ENCODE results near the gene CLDN2. TPM values are rescaled to one million over a fixed set of nuclear protein-coding genes. Genes with fewer than 3 reads are reported as not detected.

CLDN2 gene
- total RNA-seq, 1 donor from 2014 or later: not detected

GRCh38 chrX:106889468-106889867 lies 30.7 kb upstream of the CLDN2 start:
- no peak overlapping the region for H3K27ac ChIP-seq
- no peaks in the 10 kb centered on the region for H3K36me3 ChIP-seq
- TF ChIP-seq EZH2phosphoT487 (IDR thresholded peaks at IDR 0.05): no peak
- H3K4me3 Mint-ChIP-seq: no peak overlapping the region
- H3K36me3 Mint-ChIP-seq: no peaks in the 10 kb centered on the region
- H3K9ac ChIP-seq: no peak overlapping the region
- H3K27me3 Mint-ChIP-seq (ENCODE audit: insufficient read depth, low read depth): peaks cover 5% of the 10 kb centered on the region
- DNase-seq (ENCODE audit: low spot score): no peak
- H3K4me1 ChIP-seq: no peaks in the 10 kb centered on the region
- no peaks in the 10 kb centered on the region for H3K9me3 Mint-ChIP-seq
- peaks cover 2% of the 10 kb centered on the region for H3K4me1 Mint-ChIP-seq
- H3F3A ChIP-seq (ENCODE audit: low read depth): no peaks in the 10 kb centered on the region
- no peak overlapping the region for H3K4me2 ChIP-seq
- no peaks in the 10 kb centered on the region for H4K20me1 ChIP-seq (ENCODE audit: low read depth)
- H3K27ac Mint-ChIP-seq: no peak overlapping the region
- no peaks in the 10 kb centered on the region for H3K27me3 ChIP-seq
- H3K4me3 ChIP-seq: no peak overlapping the region
- no peaks in the 10 kb centered on the region for H3K79me2 ChIP-seq (ENCODE audit: low read depth)
- H3K9me3 ChIP-seq (ENCODE audit: low read depth): no peaks in the 10 kb centered on the region
- no peak overlapping the region for H2AFZ ChIP-seq (replicated peaks)

GRCh38 chrX:106891762-106892460 lies 28.3 kb upstream of the CLDN2 start:
- no peaks in the 10 kb centered on the region for H3K36me3 ChIP-seq

DNA sequence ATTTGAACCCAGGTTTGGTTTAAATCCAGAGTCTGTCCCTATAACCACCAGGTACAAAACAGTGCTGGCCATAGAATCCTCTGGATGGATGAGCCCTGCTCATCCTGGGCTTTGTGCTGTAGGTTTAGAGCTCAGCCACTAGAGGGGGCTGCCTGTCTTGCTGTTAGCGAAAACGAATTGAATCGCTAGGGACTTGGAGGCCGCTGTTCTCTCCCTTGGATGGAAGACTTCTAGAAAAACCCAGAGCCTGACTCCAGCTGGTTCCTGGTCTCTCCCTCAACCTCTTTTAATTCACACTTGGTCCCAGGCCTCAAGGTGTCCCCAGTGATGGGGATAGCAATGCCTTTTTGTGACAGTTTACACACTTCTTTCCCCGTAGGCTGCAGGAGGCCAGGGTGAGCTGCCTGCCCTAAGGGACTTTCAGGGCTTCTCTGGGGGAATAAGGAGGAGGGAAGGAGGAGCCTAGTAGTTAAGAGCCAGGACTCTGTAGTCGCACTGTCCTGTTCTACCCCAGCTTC lies 25.8 kb upstream of the CLDN2 start:
- H3K27ac ChIP-seq: no peak overlapping the region
- TF ChIP-seq CTCF (IDR thresholded peaks at IDR 0.05) (peak; percentile 79), EZH2 (IDR thresholded peaks at IDR 0.05) (no peak)

More at GRCh38 chrX:106891762-106892460, 28.3 kb upstream of the CLDN2 start:
- no peak overlapping the region for H3K9ac ChIP-seq
- no peak overlapping the region for H3K4me2 ChIP-seq
- no peaks in the 10 kb centered on the region for H3K79me2 ChIP-seq (ENCODE audit: low read depth)
- H2AFZ ChIP-seq (replicated peaks): no peak overlapping the region
- H3K9me3 Mint-ChIP-seq: no peaks in the 10 kb centered on the region
- H3K4me3 Mint-ChIP-seq: no peak overlapping the region
- no peaks in the 10 kb centered on the region for H3K27me3 ChIP-seq
- no peaks in the 10 kb centered on the region for H3K9me3 ChIP-seq (ENCODE audit: low read depth)
- H3K4me1 Mint-ChIP-seq: peaks cover 10% of the 10 kb centered on the region
- H3K27ac ChIP-seq: no peak overlapping the region
- H3K27me3 Mint-ChIP-seq (ENCODE audit: insufficient read depth, low read depth): peaks cover 8% of the 10 kb centered on the region
- no peaks in the 10 kb centered on the region for H3K4me1 ChIP-seq
- H4K20me1 ChIP-seq (ENCODE audit: low read depth): no peaks in the 10 kb centered on the region
- no peaks in the 10 kb centered on the region for H3K36me3 Mint-ChIP-seq
- TF ChIP-seq EZH2 (IDR thresholded peaks at IDR 0.05): no peak
- no peak for DNase-seq (ENCODE audit: low spot score)
- no peak overlapping the region for H3K4me3 ChIP-seq
- H3K27ac Mint-ChIP-seq: no peak overlapping the region
- H3F3A ChIP-seq (ENCODE audit: low read depth): no peaks in the 10 kb centered on the region

GRCh38 chrX:106894978-106895452 lies 25.2 kb upstream of the CLDN2 start:
- no peak overlapping the region for H3K27ac Mint-ChIP-seq
- Histone ChIP-seq H2AFZ (replicated peaks) (no peak overlapping the region), H3K27ac (no peak overlapping the region), H3K36me3 (no peaks in the 10 kb centered on the region), H3K4me1 (no peaks in the 10 kb centered on the region), H3K79me2 (ENCODE audit: low read depth) (no peaks in the 10 kb centered on the region), H3K27me3 (no peaks in the 10 kb centered on the region), H3K9ac (no peak overlapping the region), H4K20me1 (ENCODE audit: low read depth) (no peaks in the 10 kb centered on the region), H3K9me3 (ENCODE audit: low read depth) (no peaks in the 10 kb centered on the region), H3K4me2 (no peak overlapping the region), H3F3A (ENCODE audit: low read depth) (no peaks in the 10 kb centered on the region), H3K4me3 (no peak overlapping the region)
- TF ChIP-seq CTCF (IDR thresholded peaks at IDR 0.05) (no peak), EZH2 (IDR thresholded peaks at IDR 0.05) (no peak), EZH2phosphoT487 (IDR thresholded peaks at IDR 0.05) (no peak)
- no peaks in the 10 kb centered on the region for H3K9me3 Mint-ChIP-seq
- H3K36me3 Mint-ChIP-seq: no peaks in the 10 kb centered on the region
- H3K4me3 Mint-ChIP-seq: no peak overlapping the region
- no peak for DNase-seq (ENCODE audit: low spot score)
- H3K27me3 Mint-ChIP-seq (ENCODE audit: insufficient read depth, low read depth): peaks cover 6% of the 10 kb centered on the region
- peaks cover 23% of the 10 kb centered on the region for H3K4me1 Mint-ChIP-seq

More for the DNA sequence above, 25.8 kb upstream of the CLDN2 start:
- Mint-ChIP-seq H3K9me3 (no peaks in the 10 kb centered on the region), H3K4me3 (no peak overlapping the region), H3K36me3 (no peaks in the 10 kb centered on the region), H3K27ac (no peak overlapping the region), H3K4me1 (peaks cover 19% of the 10 kb centered on the region), H3K27me3 (ENCODE audit: insufficient read depth, low read depth) (peaks cover 6% of the 10 kb centered on the region)
- Histone ChIP-seq H3K9me3 (ENCODE audit: low read depth) (no peaks in the 10 kb centered on the region), H3K9ac (no peak overlapping the region), H3K4me3 (no peak overlapping the region), H3K79me2 (ENCODE audit: low read depth) (no peaks in the 10 kb centered on the region), H4K20me1 (ENCODE audit: low read depth) (no peaks in the 10 kb centered on the region), H2AFZ (replicated peaks) (no peak overlapping the region), H3F3A (ENCODE audit: low read depth) (no peaks in the 10 kb centered on the region), H3K4me1 (no peaks in the 10 kb centered on the region), H3K36me3 (no peaks in the 10 kb centered on the region), H3K4me2 (no peak overlapping the region), H3K27me3 (no peaks in the 10 kb centered on the region)
- peak; percentile 81 for DNase-seq (ENCODE audit: low spot score)
